ENCODE data around the gene C10orf67. TPM values are rescaled to one million over a fixed set of nuclear protein-coding genes. Genes with fewer than 3 reads are reported as not detected.

The C10orf67 gene
- total and polyA plus RNA-seq, 9 donors = 0.04 to 0.37 (median 0.20) TPM; not detected in 1

- peaks cover 2% of the 10 kb centered on the region for H3K9me3 ChIP-seq (replicated peaks; ENCODE audit: control insufficient read depth, low read depth, low read length)
- H3K4me3 ChIP-seq (ENCODE audit: low read length) = no peak overlapping the region
- DNase-seq = no peak
- H3K27ac ChIP-seq (ENCODE audit: low read length) = no peak overlapping the region
- no peaks in the 10 kb centered on the region for H3K27me3 ChIP-seq (ENCODE audit: control insufficient read depth, insufficient read depth, low read length)
- no peaks in the 10 kb centered on the region for H3K4me1 ChIP-seq (ENCODE audit: control insufficient read depth, insufficient read depth, low read length)
- no peaks in the 10 kb centered on the region for H3K36me3 ChIP-seq (ENCODE audit: control insufficient read depth, insufficient read depth, low read length)
- 33% methylated on average over 1 of the region's 3 CpGs for WGBS (ENCODE audit: insufficient coverage)
Observed at GRCh38 chr10:23238015-23238414, 106.6 kb downstream of the C10orf67 start.

GRCh38 chr10:23230582-23230981 is 114.0 kb downstream of the C10orf67 start:
- H3K36me3 ChIP-seq (ENCODE audit: control insufficient read depth, insufficient read depth, low read length) = no peaks in the 10 kb centered on the region
- H3K4me3 ChIP-seq (ENCODE audit: low read length) = no peak overlapping the region
- H3K9me3 ChIP-seq (replicated peaks; ENCODE audit: control insufficient read depth, low read depth, low read length) = no peaks in the 10 kb centered on the region
- H3K27ac ChIP-seq (ENCODE audit: low read length) = no peak overlapping the region
- no peaks in the 10 kb centered on the region for H3K4me1 ChIP-seq (ENCODE audit: control insufficient read depth, insufficient read depth, low read length)
- peaks cover 2% of the 10 kb centered on the region for H3K27me3 ChIP-seq (ENCODE audit: control insufficient read depth, insufficient read depth, low read length)
- no CpG with 5 or more reads among the region's 1 CpG for WGBS (ENCODE audit: insufficient coverage)
- DNase-seq = no peak

GRCh38 chr10:23217471-23217870 is 127.1 kb downstream of the C10orf67 start:
- no peaks in the 10 kb centered on the region for H3K27me3 ChIP-seq (ENCODE audit: control insufficient read depth, insufficient read depth, low read length)
- H3K4me3 ChIP-seq (ENCODE audit: low read length) = no peak overlapping the region
- WGBS (ENCODE audit: insufficient coverage) = no CpG with 5 or more reads among the region's 1 CpG

GRCh38 chr10:23205972-23206642 is 138.5 kb downstream of the C10orf67 start:
- H3K9me3 ChIP-seq (replicated peaks; ENCODE audit: control insufficient read depth, low read depth, low read length) = no peaks in the 10 kb centered on the region
- no peaks in the 10 kb centered on the region for H3K36me3 ChIP-seq (ENCODE audit: control insufficient read depth, insufficient read depth, low read length)
- WGBS (ENCODE audit: insufficient coverage) = no CpG with 5 or more reads among the region's 3 CpGs
- H3K4me1 ChIP-seq (ENCODE audit: control insufficient read depth, insufficient read depth, low read length) = no peaks in the 10 kb centered on the region
- H3K4me3 ChIP-seq (ENCODE audit: low read length) = no peak overlapping the region
- peaks cover 32% of the 10 kb centered on the region for H3K27me3 ChIP-seq (ENCODE audit: control insufficient read depth, insufficient read depth, low read length)
- DNase-seq = no peak
- H3K27ac ChIP-seq (ENCODE audit: low read length) = no peak overlapping the region

More at GRCh38 chr10:23217471-23217870, 127.1 kb downstream of the C10orf67 start:
- no peaks in the 10 kb centered on the region for H3K9me3 ChIP-seq (replicated peaks; ENCODE audit: control insufficient read depth, low read depth, low read length)
- no peak for DNase-seq
- no peak overlapping the region for H3K27ac ChIP-seq (ENCODE audit: low read length)
- no peaks in the 10 kb centered on the region for H3K36me3 ChIP-seq (ENCODE audit: control insufficient read depth, insufficient read depth, low read length)
- H3K4me1 ChIP-seq (ENCODE audit: control insufficient read depth, insufficient read depth, low read length) = no peaks in the 10 kb centered on the region

GRCh38 chr10:23204773-23205172 is 139.8 kb downstream of the C10orf67 start:
- no peak for DNase-seq
- Histone ChIP-seq H3K4me1 (ENCODE audit: control insufficient read depth, insufficient read depth, low read length) (no peaks in the 10 kb centered on the region), H3K27ac (ENCODE audit: low read length) (no peak overlapping the region), H3K36me3 (ENCODE audit: control insufficient read depth, insufficient read depth, low read length) (no peaks in the 10 kb centered on the region), H3K27me3 (ENCODE audit: control insufficient read depth, insufficient read depth, low read length) (peaks cover 43% of the 10 kb centered on the region), H3K9me3 (replicated peaks; ENCODE audit: control insufficient read depth, low read depth, low read length) (no peaks in the 10 kb centered on the region), H3K4me3 (ENCODE audit: low read length) (no peak overlapping the region)
- WGBS (ENCODE audit: insufficient coverage) = 3% methylated on average over 7 of the region's 10 CpGs

GRCh38 chr10:23203369-23204325 is 140.9 kb downstream of the C10orf67 start:
- Histone ChIP-seq H3K27me3 (ENCODE audit: control insufficient read depth, insufficient read depth, low read length) (peaks cover 54% of the 10 kb centered on the region), H3K4me3 (ENCODE audit: low read length) (no peak overlapping the region), H3K27ac (ENCODE audit: low read length) (no peak overlapping the region), H3K4me1 (ENCODE audit: control insufficient read depth, insufficient read depth, low read length) (peaks cover 3% of the 10 kb centered on the region), H3K9me3 (replicated peaks; ENCODE audit: control insufficient read depth, low read depth, low read length) (no peaks in the 10 kb centered on the region), H3K36me3 (ENCODE audit: control insufficient read depth, insufficient read depth, low read length) (no peaks in the 10 kb centered on the region)
- 19% methylated on average over 14 of the region's 29 CpGs for WGBS (ENCODE audit: insufficient coverage)
- no peak for DNase-seq

GRCh38 chr10:23202779-23203178 is 141.8 kb downstream of the C10orf67 start:
- peaks cover 4% of the 10 kb centered on the region for H3K4me1 ChIP-seq (ENCODE audit: control insufficient read depth, insufficient read depth, low read length)
- H3K27me3 ChIP-seq (ENCODE audit: control insufficient read depth, insufficient read depth, low read length) = peaks cover 60% of the 10 kb centered on the region
- no peak overlapping the region for H3K27ac ChIP-seq (ENCODE audit: low read length)
- no CpG with 5 or more reads among the region's 3 CpGs for WGBS (ENCODE audit: insufficient coverage)
- no peak for DNase-seq
- H3K9me3 ChIP-seq (replicated peaks; ENCODE audit: control insufficient read depth, low read depth, low read length) = no peaks in the 10 kb centered on the region
- no peak overlapping the region for H3K4me3 ChIP-seq (ENCODE audit: low read length)
- no peaks in the 10 kb centered on the region for H3K36me3 ChIP-seq (ENCODE audit: control insufficient read depth, insufficient read depth, low read length)

- 0% methylated on average over 1 of the region's 4 CpGs for WGBS (ENCODE audit: insufficient coverage)
- Histone ChIP-seq H3K27me3 (ENCODE audit: control insufficient read depth, insufficient read depth, low read length) (peaks cover 70% of the 10 kb centered on the region), H3K27ac (ENCODE audit: low read length) (no peak overlapping the region)
Observed at GRCh38 chr10:23201837-23202236, 142.8 kb downstream of the C10orf67 start.

GRCh38 chr10:23200997-23201652 is 143.5 kb downstream of the C10orf67 start:
- DNase-seq = no peak
- Histone ChIP-seq H3K4me1 (ENCODE audit: control insufficient read depth, insufficient read depth, low read length) (peaks cover 4% of the 10 kb centered on the region), H3K4me3 (ENCODE audit: low read length) (no peak overlapping the region), H3K27me3 (ENCODE audit: control insufficient read depth, insufficient read depth, low read length) (peaks cover 77% of the 10 kb centered on the region), H3K36me3 (ENCODE audit: control insufficient read depth, insufficient read depth, low read length) (no peaks in the 10 kb centered on the region), H3K27ac (ENCODE audit: low read length) (no peak overlapping the region), H3K9me3 (replicated peaks; ENCODE audit: control insufficient read depth, low read depth, low read length) (no peaks in the 10 kb centered on the region)
- 5% methylated on average over 4 of the region's 11 CpGs for WGBS (ENCODE audit: insufficient coverage)

More at GRCh38 chr10:23201837-23202236, 142.8 kb downstream of the C10orf67 start:
- Histone ChIP-seq H3K9me3 (replicated peaks; ENCODE audit: control insufficient read depth, low read depth, low read length) (no peaks in the 10 kb centered on the region), H3K4me3 (ENCODE audit: low read length) (no peak overlapping the region), H3K36me3 (ENCODE audit: control insufficient read depth, insufficient read depth, low read length) (no peaks in the 10 kb centered on the region), H3K4me1 (ENCODE audit: control insufficient read depth, insufficient read depth, low read length) (peaks cover 4% of the 10 kb centered on the region)
- DNase-seq = no peak

GRCh38 chr10:23200586-23200985 is 144.0 kb downstream of the C10orf67 start:
- Histone ChIP-seq H3K36me3 (ENCODE audit: control insufficient read depth, insufficient read depth, low read length) (no peaks in the 10 kb centered on the region), H3K27ac (ENCODE audit: low read length) (no peak overlapping the region), H3K9me3 (replicated peaks; ENCODE audit: control insufficient read depth, low read depth, low read length) (no peaks in the 10 kb centered on the region), H3K27me3 (ENCODE audit: control insufficient read depth, insufficient read depth, low read length) (peaks cover 82% of the 10 kb centered on the region), H3K4me1 (ENCODE audit: control insufficient read depth, insufficient read depth, low read length) (peaks cover 4% of the 10 kb centered on the region), H3K4me3 (ENCODE audit: low read length) (no peak overlapping the region)
- 15% methylated on average over 12 of the region's 12 CpGs for WGBS (ENCODE audit: insufficient coverage)
- DNase-seq = no peak
